GM18502 (cell line): ENCODE results near the gene XDH.

Experiments
- ATAC-seq: cut with Tn5 transposase; IDR thresholded peaks from one replicate; pipeline ENCODE4 v1.9.1; 2021; ENCODE audit warnings: mild to moderate bottlenecking; ENCODE audit not compliant: unreplicated experiment, poor library complexity

XDH gene

GRCh38 chr2:31296641-31297287, 117.8 kb downstream of the XDH start:
- no peak for ATAC-seq

- no peak for ATAC-seq
Observed at GRCh38 chr2:31294196-31294595, 120.3 kb downstream of the XDH start.

- ATAC-seq: no peak
Observed at GRCh38 chr2:31287654-31288053, 126.9 kb downstream of the XDH start.

- no peak for ATAC-seq
Observed at GRCh38 chr2:31286961-31287550, 127.5 kb downstream of the XDH start.

- no peak for ATAC-seq
Observed at GRCh38 chr2:31286230-31286629, 128.3 kb downstream of the XDH start.
